ENCODE results near the gene GAS2. TPM values are rescaled to one million over a fixed set of nuclear protein-coding genes. Genes with fewer than 3 reads are reported as not detected.
A peak's percentile ranks its signal among the peaks of the same experiment; 100 is the strongest.

Gene GAS2
- total RNA-seq, 1 donor from 2014 or later, result 2.1 TPM

DNA sequence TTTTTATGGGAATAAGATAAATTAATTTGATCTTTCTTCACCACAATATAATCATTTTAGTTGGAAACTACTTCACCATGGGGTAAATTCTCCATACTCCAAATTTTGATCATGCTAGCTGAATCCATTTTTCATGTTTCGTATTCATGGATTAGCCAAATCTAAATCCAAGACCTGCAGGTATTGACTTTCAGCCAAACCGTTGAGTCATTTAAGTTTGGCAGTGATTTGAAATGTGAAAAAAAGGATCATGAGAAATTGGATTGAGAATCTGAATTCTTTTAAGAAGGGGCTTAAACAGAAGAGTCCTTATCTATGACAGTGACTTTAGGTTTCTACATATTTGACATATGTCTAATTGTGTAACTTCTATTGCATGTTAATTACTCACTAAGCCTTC is 5.3 kb downstream of the GAS2 start:
- no peak for DNase-seq (ENCODE audit: low read depth)

DNA sequence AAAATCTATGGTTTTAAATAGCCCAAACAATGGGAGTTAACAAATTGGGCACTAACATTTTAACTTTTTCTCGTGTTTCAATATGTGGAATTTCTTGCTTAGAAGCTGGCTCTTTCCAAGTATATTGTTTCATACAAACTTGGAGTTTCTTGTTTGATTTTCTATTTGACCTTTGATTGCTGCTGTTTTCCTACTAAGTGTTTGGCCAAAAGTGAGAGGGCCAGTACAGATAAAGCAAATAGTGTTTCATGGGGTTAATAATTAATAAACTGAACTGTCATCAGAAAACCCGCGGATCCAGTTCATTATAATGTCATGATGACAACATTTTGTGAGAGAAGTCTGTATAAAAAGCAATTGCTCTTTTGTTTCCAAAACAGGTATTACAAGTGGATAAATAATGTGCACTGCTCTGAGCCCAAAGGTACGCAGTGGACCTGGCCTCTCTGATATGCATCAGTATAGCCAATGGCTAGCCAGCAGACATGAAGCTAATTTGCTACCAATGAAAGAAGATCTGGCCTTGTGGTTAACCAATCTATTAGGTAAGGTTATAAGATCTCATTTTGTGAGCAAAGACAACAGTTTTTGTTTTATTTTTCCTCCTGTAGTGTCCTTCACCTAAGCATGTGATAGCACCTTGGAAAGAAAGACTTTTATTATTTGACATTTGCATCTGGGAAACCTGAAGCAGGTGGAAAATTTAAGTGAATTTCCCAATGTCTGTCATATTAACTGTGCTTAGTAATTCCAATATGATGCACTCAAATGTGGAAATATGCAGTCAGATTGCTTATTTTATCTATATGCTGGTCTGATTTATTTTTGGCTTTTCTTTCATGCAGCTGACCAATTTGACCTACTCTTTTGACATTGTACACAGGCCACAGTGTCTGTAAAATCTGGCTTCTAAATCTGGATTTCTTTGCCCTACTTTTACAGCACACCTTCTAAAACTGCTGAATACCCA is 8.3 kb downstream of the GAS2 start:
- DNase-seq (ENCODE audit: low read depth), result no peak

DNA sequence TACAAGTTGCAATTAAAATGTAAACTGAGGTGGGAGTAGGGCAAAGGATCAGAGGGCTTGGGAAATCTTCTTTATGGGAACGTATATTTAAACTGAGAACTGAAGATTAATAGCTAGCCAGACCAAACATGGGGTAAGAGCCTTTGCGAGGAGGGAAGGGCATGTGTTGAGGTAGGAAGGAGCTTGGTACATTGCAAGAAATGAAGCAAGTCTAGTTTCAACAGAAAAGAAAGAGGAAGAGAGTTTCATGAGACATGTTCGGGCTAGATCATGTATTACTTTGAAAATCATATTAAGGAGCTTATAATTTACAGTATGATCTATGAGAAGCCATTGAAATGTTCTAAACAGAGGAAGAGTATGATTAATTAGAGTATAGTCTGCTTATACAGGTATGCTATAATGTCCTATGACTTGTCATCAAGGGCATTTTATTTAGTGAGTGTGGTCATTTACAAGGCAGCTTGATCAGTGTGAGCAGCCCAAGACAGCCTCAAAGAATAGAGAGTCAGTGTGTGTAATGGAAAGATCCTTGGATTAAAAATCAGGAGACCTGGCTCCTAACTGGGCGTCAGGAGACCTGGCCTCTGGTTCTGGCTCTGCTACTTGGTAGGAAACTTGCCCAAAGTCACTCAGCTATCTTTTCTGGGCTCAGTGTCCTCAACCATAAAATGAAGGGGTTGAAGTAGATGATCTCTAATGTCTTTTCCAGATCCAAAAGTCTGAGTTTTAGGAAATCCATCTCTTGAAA is 10.9 kb downstream of the GAS2 start:
- no peak for DNase-seq (ENCODE audit: low read depth)

DNA sequence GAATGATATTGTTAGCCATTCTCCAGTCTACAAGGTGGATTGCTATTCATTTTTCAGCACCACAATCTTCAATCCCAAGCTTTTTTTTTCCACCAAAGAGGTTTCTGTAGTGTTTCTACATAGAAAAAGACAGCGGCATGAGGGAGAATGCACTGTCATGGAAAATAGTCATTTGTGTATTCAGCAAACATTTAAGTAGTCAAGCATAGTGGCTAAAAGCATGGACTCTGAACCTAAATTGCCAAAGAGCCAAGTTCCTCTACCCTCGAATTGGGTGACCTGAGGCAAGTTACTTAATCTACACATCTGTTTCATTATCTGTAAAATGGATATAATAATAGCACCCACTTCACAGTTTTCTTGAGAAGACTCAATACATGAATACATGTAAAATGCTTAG is 14.2 kb downstream of the GAS2 start:
- no peak for DNase-seq (ENCODE audit: low read depth)

DNA sequence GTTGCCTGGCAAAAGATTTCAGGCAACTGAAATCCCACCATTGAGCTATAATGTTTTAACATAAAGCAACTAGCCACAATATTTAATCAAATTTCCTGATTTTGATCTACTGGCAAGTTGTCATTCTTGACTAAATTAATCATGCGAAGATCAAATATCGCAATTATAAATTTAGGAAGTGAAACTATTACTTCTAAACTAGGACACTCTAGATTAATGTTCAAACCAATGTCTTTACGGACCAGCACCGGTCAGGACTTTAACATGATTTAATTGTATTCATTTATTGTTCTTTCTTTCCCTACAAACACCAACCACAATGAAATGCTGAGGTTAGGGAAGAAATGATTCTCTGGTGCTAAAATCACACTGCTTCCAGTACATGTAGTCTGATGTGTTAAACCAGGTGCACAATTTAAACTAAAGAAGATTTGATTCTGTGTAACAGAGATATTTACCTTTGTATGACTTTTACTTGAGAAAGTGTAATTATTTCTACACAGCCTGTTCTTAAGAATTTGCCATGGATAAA is 14.9 kb downstream of the GAS2 start:
- no peak for DNase-seq (ENCODE audit: low read depth)

DNA sequence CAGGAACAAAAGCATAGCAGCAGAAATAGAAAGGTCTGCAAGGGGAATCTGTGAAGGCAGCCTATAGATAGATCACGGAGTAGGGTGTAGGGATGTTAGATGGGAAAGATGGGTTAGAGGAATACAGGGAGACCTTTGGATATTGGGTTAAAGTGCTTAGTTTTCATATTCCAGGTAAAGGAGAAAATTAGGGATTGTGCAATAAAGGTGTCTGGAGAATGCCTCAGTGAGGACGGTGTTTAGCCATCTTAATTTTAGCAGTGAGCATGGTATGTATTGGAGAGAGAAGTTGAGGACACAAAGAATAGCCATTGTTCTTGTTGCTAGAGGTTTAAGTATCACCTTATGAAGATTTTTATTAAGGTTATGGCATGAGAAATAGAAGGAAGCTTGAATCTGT is 17.7 kb downstream of the GAS2 start:
- DNase-seq (ENCODE audit: low read depth), result no peak

DNA sequence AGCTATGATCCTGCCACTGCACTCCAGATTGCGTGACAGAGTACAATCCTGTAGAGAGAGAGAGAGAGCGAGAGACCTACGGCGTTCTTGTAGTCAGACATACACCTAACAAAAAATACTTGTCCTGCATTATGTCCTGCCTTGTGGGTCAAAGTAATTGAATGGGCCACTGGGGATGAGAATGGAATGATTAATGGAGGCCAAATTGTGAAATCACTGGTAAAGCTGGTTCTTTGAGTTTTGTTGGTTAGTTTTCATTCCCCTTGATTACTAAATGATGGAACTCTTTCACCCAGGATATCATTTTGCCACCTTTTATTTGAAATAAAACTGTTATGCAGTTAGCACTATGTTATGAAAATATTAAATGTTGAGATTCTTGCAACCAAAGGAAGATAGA is 18.7 kb downstream of the GAS2 start:
- DNase-seq (ENCODE audit: low read depth), result no peak

DNA sequence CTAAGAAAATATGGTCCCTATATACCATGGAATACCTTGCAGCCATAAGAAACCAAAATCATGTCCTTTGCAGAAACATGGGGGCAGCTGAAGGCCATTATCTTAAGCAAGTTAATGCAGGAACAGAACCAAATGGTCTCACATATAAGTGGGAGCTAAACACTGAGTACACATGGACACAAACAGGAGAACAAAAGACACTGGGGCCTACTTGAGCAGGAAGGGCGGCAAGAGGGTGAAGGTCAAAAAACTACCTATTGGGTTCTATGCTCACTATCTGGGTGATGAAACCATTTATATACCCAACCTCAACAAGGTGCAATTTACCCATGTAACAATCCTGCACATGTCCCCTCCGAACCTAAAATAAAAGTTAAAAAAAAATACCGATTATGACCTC is 22.5 kb downstream of the GAS2 start:
- no peak for DNase-seq (ENCODE audit: low read depth)

DNA sequence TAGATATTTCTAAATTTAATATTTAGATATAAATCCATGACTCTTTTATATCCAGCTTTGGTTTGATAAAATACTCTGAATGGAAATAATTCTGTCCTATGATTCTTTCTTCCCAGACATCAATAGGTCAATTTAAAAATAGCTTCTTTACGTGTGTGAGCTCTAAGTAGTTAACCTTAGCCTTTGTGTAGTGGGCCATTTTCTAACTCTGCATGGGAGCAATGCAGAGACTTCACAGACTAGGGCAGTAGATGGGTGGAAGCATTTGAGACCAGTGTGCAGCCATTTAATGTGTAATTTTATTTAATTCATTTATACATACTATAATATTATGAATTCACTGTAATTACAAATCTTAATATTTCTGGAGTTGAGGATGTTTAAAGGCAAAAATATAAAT is 23.8 kb downstream of the GAS2 start:
- DNase-seq (ENCODE audit: low read depth), result no peak

DNA sequence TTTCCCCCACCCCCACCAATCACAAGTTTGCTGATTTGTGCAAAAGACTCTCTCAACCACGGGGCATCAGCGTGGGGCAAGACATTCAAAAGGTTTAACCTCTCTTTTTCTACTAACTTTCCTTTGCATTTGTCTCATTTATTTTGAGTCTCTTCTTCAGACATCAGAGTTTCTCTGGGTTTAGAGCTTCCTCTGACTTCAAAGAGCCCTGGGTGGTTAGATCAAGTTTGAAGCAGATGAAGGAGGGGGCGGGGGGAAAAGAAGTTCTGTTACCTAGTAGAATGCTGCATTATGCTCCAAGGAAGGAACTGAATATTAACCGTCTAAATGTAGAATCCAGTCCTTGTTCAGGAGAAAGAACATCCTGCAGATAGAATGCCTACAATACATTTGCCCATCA is 24.5 kb downstream of the GAS2 start:
- DNase-seq (ENCODE audit: low read depth), result no peak

DNA sequence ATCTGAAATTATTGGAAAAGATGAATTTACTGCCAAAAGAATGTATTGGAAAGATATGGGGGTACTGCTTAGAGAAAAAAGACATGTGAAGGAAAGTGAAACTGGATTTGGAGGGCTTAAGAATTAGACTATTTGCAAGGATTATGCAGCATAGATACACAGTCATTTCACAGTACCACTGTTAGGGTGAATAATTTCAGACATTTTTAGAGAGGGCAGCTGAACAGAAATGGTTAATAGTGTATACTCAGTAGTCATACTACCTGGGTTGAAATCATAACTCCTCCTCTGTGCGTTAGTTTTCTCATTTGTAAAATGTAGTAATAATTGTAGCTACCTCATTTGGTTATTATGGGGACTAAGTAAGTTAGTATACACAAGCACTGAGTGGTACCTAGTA is 33.0 kb downstream of the GAS2 start:
- no peak for DNase-seq (ENCODE audit: low read depth)

DNA sequence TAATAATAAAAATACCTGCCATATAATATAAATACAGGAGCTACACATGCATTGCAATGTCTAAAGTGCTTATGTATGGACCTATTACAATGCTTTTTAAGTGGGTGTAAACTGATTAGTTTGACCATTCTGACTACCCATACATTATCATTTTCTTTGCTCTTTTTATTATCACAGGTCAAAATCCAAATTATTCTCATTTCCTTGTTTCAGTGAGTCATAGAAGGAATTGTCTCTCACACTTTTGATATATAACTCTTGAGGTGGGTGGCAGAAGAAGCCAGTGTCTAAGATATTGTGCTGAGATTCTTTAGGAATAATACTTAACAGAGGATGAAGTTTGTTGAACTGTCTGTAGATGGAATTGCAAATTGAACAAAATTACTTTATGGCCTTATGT is 35.6 kb downstream of the GAS2 start:
- no peak for DNase-seq (ENCODE audit: low read depth)

DNA sequence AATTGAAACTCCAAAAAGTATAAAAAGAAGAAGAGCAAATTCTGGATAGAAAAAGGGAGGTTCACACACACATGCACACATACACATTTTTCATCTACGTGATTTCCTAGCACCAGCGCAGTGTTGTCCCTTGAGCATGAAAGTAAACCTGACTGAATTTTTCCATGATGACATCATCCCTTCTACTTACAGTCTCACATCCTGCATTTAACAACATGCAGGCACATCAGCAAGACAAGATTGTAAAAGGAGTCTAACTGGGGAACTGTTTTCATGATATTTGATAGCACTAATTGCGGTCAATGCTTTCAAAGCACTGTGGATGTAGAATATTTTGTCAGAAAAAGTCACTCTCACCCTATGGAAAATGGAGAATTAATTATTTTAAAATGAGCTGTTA is 36.6 kb downstream of the GAS2 start:
- DNase-seq (ENCODE audit: low read depth), result peak; percentile 30

DNA sequence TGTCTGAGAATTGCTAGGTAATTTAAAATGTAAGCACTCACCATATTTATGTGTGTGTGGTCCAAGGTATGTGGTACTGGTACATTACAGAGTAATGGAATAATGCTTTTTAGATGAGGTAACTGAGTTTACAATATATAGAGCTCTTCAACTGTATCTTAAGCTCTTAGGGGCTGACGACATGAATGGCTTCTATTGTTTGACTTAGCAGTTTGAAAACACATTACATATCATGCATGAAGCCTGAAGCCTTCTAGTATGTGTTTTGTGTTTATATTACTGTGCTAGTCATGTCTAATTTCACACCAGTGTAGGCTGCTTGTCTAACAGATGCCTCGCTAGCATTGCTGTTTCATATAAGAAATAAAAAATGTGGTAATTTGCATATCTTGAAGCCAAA is 37.2 kb downstream of the GAS2 start:
- no peak for DNase-seq (ENCODE audit: low read depth)

DNA sequence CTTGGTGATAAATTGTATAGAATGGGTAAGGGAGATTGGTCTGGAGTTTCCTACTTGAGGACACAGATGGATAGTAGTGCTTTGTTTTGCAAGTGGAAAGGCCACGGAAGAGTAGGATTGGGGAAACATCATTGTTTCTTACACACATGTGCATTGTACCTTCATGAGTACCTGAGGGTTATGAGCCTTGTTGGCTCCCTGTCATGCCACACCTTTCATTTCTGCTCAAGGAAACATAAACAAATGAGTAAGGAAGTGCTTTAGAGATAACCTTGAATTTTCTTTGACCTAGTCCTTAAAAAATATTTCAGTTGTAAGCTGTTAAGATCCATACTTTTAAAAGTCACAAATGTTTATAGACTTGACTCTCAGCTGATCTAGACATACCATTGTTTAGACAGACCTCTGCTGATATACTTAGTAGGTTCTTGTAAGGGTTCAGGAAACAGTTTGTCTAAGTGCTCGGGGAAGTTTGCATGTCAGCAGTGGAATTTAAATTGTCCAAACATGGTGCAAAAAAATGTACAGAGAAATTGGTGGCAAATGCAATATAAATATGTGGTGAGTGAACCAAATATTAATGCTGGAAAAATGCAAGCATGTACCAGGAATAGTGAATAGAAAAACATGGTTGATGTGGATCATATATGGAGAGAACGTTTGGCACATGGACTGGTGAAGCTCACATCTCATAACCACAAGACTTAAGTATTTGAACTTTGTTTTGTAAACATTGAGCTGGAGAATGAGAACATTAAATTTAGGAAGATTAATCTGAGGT is 40.9 kb downstream of the GAS2 start:
- DNase-seq (ENCODE audit: low read depth), result no peak

DNA sequence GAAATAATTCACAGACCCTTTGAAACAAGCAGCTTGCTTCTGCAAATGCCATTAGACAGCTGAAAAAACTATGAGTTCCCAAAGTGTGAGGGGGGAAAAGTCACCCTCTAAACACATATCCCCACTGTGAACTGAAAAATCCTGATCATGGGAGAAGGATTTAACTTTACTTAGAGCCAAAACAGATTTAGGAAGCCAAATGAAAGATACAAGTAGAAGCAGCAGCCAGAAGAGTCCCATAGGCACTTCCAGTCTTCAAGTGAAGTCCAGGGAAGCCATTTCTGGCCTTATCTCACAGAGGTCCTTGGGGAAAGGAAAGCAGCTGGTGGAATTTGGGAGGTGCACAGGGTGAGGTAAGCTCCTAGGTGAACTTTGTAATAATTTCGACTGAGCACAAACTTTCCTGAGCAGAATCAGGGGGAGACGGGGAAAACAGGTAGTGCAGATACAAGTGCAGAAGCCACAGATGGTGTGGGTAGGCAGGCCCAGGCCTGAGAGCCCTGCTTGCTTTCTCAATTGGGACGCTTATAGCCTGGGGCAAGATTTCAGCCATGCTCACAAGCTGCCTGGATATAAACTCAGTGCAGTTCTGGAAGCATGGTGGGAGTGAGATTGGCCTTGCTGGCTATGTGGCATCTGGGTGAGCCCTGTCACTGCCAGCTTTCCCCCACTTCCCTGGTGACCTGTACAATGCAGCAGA is 44.8 kb downstream of the GAS2 start:
- DNase-seq (ENCODE audit: low read depth), result no peak

DNA sequence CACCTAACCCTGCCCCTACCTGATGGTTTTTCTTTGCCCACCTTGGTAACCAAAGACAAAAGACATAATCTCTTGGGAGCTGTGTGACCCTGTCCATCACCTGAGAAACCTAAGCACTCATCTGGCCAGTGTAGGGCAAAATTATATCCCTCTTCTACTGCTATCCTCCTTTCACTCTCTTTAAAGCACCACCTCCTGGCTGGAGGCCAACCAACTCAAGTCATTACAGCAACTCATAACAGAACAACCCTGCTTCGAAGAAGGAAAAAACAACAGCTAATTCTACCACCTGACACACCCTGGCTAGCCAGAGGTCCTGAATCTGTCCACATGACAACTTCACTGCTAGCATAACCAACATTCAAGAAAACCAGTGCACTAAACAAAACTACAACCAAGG is 45.5 kb downstream of the GAS2 start:
- DNase-seq (ENCODE audit: low read depth), result no peak

DNA sequence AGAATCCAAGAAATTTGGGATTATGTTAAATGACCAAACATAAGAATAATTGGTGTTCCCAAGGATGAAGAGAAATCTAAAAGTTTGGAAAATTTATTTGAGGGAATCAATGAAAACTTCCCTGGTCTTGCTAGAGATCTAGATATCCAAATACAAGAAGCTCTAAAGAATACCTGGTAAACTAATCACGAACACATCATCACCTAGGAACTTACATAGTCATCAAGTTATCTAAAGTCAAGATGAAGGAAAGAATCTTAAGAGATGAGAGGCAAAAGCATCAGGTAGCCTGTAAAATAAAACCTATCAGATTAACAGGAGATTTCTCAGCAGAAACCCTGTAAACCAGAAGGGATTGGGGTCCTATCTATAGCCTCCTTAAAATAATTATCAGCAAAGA is 46.9 kb downstream of the GAS2 start:
- DNase-seq (ENCODE audit: low read depth), result no peak

DNA sequence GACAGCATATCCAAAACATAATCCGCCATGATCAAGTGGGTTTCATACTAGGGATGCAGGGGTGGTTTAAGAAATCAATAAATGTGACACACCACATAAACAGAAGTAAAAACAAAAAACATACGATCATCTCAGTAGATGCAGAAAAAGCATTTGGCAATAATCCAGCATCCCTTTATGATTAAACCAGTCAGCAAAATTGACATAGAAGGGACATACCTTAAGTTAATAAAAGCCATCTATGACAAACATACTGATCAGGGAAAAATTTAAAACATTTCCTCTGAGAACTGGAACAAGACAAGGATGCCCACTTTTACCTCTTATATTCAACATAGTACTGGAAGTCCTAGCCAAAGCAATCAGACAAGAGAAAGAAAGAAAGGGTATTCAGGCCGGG is 49.6 kb downstream of the GAS2 start:
- no peak for DNase-seq (ENCODE audit: low read depth)

DNA sequence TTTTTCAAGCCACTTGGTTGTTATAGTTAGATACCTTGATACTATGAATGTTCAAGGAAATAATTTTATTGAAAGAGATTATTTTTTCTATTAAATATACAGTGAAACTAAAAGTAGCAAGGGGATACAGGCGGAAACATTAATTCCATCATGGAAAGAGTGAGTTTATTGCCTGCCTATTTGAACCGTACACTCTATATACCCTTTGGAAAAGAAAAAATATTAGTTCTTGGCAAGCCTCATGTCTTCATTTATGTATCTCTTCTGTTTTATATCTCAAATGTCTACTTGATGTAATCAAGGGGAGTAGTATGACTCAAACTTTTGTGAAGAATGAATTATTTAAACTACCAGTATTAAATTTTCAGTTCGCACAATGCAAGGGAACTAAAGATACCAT is 54.0 kb downstream of the GAS2 start:
- DNase-seq (ENCODE audit: low read depth), result no peak

DNA sequence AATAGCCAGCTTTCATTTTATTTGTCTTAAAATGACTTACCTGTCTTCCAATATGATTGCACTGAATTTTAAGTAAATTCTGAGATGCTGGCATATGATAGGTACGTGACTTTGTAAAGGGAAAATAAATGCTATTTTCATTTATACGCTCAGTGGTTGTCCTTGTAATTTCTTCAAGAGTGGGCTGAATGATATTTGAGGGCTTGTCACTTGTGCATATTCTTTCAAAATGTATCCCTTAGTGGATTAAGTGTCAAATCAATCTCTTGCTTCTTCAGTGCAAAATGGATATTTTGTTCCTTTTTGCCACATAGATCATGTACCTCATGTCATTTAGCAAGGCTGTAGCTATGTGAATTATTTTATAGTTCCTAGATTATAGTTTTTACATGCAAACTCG is 56.9 kb downstream of the GAS2 start:
- no peak for DNase-seq (ENCODE audit: low read depth)
